ENCODE data around the gene TRIM26. TPM values are rescaled to one million over a fixed set of nuclear protein-coding genes. Genes with fewer than 3 reads are reported as not detected.

The TRIM26 gene
- total RNA-seq, 1 donor from 2014 or later = 48.1 TPM

GRCh38 chr6:30206799-30207618, 6.2 kb downstream of the TRIM26 start:
- Histone ChIP-seq H3K4me3 (no peak overlapping the region), H3K4me1 (peaks cover 54% of the 10 kb centered on the region), H3K27ac (peak overlapping the region; percentile 71), H3K9me3 (no peaks in the 10 kb centered on the region), H3K36me3 (peaks cover 7% of the 10 kb centered on the region), H3K27me3 (no peaks in the 10 kb centered on the region)
- ATAC-seq (peak; percentile 87), DNase-seq (peak; percentile 67)
- intact Hi-C loops (cut with DNase I) = no loop called here
- no peak for TF ChIP-seq CTCF (IDR thresholded peaks at IDR 0.05)

GRCh38 chr6:30206152-30206551, 7.1 kb downstream of the TRIM26 start:
- TF ChIP-seq CTCF (IDR thresholded peaks at IDR 0.05) = no peak
- Histone ChIP-seq H3K27ac (no peak overlapping the region), H3K27me3 (no peaks in the 10 kb centered on the region), H3K36me3 (peaks cover 7% of the 10 kb centered on the region), H3K4me3 (no peak overlapping the region), H3K4me1 (peaks cover 54% of the 10 kb centered on the region), H3K9me3 (no peaks in the 10 kb centered on the region)
- no peak for DNase-seq
- intact Hi-C loops (cut with DNase I) = no loop called here
- no peak for ATAC-seq

GRCh38 chr6:30204116-30204515, 9.1 kb downstream of the TRIM26 start:
- Histone ChIP-seq H3K9me3 (no peaks in the 10 kb centered on the region), H3K27ac (no peak overlapping the region), H3K4me3 (no peak overlapping the region), H3K27me3 (no peaks in the 10 kb centered on the region), H3K36me3 (peaks cover 21% of the 10 kb centered on the region), H3K4me1 (peaks cover 40% of the 10 kb centered on the region)
- DNase-seq (no peak), ATAC-seq (no peak)
- no peak for TF ChIP-seq CTCF (IDR thresholded peaks at IDR 0.05)
- intact Hi-C loops (cut with DNase I) = no loop called here

GRCh38 chr6:30202366-30202765, 10.8 kb downstream of the TRIM26 start:
- ATAC-seq = no peak

GRCh38 chr6:30200551-30201281, 12.5 kb downstream of the TRIM26 start:
- intact Hi-C loops (cut with DNase I) = no loop called here
- H3K36me3 ChIP-seq = peaks cover 55% of the 10 kb centered on the region
- peaks cover 16% of the 10 kb centered on the region for H3K4me1 ChIP-seq
- no peaks in the 10 kb centered on the region for H3K27me3 ChIP-seq
- TF ChIP-seq CTCF (IDR thresholded peaks at IDR 0.05) = no peak
- H3K4me3 ChIP-seq = no peak overlapping the region
- no peaks in the 10 kb centered on the region for H3K9me3 ChIP-seq
- DNase-seq (no peak), ATAC-seq (peak; percentile 56)
- H3K27ac ChIP-seq = no peak overlapping the region

More at GRCh38 chr6:30202366-30202765, 10.8 kb downstream of the TRIM26 start:
- Histone ChIP-seq H3K27me3 (no peaks in the 10 kb centered on the region), H3K36me3 (peaks cover 38% of the 10 kb centered on the region), H3K4me3 (no peak overlapping the region), H3K27ac (no peak overlapping the region), H3K4me1 (peaks cover 25% of the 10 kb centered on the region), H3K9me3 (no peaks in the 10 kb centered on the region)
- DNase-seq = no peak
- no peak for TF ChIP-seq CTCF (IDR thresholded peaks at IDR 0.05)
- intact Hi-C loops (cut with DNase I) = no loop called here
